Ammon's horn (tissue), 1 donor: Measurements from ENCODE around the gene CKB.
"Not testable (repeated sequence)": the region's sequence is repeated elsewhere in the genome, so short reads cannot be mapped to it uniquely, and the experiment has no call there.

Source experiments
- DNase-seq: peaks from one replicate; pipeline ENCODE4 v3.0.0-alpha.2; 2016; ENCODE audit warnings: low spot score

CKB gene

GRCh38 chr14:103526247-103526913 is 3.8 kb upstream of the CKB start:
- no peak for DNase-seq

DNA sequence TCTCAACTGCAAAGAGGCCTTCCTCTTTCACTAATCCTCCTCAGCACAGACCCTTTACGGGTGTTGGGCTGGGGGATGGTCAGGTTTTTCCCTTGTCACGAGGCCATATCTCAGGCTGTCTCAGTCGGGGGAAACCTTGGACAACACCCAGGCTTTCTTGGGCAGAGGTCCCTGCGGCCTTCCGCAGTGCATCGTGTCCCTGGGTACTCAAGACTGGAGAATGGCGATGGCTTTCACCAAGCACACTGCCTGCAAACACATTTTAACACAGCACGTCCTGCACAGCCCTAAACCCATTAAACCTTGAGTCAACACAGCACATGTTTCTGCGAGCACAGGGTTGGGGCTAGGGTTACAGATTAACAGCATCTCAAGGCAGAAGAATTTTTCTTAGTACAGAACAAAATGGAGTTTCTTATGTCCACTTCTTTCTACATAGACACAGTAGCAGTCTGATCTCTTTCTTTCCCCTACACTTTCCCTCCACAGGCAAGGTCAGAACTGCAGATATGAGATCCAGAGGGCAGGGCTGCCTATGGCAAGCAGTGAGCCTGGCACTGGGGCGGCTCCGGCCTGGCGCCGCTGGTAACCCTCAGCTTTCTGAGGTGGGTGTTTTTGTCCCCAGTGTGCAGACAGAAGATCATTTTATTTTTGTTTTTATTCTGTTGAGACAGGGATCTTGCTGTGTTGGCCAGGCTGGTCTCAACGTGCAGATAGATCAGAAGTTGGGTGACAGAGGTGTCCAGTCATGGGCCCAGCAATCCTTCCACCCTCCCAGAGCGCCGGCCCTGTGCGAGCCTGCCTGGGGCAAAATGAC is 3.0 kb upstream of the CKB start:
- not testable (repeated sequence) for DNase-seq

DNA sequence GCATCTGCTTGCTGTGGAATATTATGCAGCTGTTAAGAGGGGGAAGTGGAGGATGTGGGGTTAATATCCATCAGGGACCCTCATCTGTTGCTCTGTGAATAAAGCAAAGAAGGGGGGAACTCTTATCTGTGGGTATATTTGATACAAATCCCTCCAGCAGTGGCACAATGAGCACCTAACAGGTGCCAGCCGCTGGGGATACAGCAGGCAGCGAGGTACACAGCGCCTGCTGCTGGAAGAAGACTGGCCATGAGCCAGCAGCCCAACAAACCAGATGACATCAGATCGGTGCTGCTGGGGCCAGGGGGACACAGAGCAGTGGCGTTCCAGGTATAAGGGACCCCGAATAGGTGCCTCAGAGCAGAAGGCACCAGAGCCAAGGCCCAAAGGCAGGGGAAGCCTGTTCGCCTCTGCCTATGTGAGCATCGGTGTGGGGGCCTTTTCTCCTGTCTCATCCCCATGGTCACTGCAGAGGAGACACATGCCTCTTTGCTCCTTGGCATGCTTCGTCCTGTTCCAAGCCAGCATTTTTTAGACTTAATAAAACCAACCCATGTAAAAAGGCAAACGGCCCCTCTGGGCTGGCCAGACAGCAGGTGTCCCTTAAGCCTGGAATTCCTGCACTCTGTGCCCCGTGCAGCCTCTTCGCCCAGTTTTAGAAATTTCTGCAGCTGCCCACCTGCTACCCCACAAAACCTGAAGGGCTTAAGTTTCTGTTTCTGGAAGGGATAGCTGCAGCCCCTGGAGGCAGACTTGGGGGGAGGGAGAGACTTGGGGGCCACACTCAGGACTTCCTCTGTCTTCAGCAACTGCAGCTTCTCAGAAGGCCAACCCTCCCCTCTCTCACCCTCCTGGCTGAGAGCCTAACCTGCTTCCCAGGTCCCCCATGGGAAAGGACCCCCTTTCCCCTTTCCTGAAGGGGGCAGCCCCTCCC is 1.6 kb upstream of the CKB start:
- DNase-seq = no peak

DNA sequence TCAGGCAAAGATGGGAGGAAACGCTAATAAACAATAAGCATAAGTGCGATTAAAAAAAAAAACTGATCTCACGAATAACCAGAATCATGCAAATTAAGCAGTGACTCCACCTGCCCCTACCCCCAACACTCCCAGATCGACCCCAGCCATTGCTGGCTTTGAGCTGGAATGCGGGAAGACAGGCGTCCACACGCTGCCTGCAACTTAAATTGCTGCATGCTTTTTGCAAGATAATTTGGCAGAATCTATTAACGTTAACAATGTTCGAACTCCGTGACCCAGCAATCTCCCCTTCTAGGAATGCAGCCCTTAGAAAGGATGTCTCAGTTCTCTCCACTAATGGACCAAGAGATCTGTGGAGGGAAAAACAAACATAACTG is 935 bp upstream of the CKB start:
- DNase-seq = no peak

DNA sequence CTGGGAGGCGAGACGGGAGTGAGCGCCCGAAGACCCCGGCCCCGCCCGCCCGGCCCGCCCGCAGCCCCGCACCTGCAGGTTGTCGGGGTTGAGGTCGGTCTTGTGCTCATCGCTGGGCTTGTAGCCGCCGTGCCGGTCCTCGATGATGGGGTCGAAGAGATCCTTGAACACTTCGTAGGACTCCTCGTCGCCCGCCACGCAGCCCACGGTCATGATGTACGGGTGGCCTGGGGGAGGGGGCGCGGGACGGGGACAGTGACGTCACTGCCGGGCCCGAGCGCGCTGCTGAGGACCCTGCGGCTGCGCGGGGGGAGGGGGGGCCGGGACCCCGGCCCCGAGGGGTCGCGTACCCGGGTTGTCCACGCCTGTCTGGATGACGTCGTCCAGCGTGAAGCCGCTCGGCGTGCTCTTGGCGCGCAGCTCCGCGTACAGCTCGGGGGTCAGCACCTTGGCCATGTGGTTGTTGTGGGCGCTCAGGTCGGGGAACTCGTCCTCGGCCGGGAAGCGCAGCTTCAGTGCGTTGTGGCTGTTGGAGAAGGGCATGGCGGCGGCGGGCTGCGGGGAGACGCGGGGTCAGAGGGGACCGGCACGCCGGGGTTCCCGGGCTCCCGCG is 573 bp downstream of the CKB start:
- no peak for DNase-seq

DNA sequence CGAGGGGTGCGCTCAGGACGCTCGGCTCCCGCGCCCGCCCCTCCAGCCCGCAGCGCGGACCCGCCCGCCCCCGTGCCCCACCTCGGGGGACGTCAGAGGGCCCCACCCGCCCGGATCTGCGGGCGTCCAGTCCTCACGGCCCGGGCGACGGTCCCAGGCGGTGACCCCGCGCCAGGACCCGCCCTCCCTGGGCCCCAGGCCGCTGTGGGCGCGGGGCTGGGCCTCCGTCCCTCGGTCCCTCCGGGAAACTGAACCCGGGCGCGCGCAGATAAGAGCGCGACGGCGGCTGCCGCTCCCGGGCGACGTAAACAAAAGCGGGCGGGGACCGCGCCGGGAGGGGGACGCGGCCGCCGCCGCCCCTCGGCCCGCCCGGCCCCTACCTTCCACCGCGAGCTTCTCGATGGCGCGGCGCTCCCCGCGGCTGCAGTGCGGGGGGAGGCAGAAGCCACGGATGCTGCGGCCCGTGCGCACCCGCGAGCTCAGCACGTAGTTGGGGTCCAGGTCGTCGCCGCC is 1.1 kb downstream of the CKB start:
- no peak for DNase-seq

DNA sequence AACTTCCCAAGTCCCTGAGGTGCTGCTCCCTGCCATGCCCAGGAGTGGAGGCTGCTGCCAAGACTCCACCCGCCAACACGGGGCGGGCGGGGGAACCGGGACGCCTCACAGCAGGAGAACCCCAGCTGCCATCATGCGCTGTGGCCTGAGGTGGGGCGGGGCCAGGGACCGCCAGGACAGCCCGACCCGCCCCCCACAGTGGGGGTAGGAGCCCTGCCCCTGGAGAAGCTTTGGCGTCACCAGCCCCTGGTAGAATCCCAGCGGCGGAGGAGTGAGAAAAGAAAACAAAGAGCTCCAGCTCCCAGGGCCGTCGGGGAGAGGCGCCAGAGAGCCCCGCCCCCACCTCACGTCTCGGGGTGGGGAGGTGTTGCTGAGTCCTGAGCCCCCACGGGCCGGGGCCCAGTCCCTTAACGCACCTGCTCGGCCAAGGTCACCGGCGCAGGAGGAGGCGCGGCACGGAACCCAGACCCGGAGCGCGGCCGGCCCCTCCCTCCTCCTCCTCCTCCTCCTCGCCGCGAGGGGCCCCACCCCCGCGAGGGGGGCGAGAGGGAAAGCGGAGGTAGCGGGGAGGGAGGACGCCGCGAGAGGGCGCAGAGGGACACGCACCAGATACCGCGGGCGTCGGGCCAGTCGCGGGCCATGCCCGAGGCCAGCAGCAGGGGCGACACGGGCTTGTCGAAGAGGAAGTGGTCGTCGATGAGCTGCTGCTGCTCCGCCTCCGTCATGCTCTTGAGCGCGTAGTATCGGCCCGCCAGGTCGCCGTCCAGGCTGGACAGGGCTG is 1.8 kb downstream of the CKB start:
- peak; percentile 87 for DNase-seq

DNA sequence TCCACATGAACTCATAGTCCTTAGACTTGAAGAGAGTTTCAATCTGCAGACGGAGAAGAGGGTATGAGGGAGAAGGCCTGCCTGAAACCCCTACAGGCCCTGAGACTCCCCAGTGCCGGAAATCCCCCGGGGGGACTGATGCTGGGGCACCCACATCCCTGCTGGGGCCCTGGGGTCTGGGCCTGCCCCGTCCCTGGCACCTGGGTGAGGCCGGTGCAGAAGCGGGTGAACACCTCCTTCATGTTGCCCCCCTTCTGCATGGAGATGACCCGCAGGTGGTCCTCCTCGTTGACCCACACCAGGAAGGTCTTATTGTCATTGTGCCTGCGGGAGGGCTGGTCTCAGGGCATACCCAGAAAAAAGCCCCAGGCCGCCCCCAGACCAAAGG is 2.4 kb downstream of the CKB start:
- no peak for DNase-seq

DNA sequence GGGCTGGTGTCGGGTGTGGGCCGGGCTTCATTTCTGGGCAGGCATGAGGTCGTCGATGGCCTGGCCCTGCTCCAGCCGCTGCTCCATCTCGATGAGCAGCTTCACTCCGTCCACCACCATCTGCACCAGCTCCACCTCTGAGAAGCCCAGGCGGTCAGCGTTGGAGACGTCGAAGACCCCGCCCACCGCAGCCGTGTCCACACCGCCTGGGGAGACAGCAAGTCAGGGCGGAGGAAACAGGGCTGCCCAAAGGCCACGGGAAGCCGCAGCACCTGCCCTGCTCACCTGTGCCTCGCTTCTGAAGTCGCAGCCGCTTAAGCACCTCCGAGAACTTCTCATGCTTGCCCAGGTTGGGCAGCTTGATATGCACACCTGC is 2.8 kb downstream of the CKB start:
- no peak for DNase-seq

DNA sequence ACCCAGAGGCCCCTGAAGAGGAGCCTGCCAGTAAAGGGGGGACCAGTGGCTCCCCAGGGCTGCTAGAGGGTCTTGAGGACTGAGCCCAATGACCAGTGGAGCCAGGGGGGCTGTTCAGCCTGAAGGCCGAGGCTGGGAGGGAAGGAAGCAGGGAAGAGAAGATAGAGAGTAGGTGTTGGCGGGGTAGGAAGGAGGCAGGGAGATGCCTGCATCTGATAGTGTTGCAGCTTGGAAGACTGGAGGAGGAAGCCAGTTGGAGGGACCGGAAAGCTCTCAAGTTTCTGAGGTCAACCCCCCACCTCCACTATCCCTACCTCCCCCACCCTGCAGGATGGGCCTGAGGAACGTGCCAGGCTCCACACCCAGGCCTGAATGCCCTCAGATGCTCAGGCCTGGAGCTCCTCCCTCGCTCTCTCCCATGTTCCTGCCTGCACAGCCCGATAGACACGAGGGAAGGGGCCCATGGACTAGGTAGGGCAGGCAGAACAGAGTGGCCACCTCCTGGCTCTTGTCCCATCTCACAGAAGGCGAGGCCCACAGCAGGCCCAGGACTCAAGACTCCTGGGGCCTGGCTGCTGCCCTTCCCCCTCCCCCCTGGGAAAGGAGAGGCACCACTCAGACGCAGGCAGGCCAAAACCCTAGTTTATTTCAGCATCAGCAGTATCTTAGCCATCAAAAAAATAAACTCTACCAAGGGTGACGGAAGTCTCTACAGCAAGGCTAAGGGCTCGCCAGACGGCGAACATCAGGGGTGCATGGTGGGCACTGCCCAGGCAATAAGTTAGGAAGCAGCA is 3.4 kb downstream of the CKB start:
- DNase-seq = no peak

DNA sequence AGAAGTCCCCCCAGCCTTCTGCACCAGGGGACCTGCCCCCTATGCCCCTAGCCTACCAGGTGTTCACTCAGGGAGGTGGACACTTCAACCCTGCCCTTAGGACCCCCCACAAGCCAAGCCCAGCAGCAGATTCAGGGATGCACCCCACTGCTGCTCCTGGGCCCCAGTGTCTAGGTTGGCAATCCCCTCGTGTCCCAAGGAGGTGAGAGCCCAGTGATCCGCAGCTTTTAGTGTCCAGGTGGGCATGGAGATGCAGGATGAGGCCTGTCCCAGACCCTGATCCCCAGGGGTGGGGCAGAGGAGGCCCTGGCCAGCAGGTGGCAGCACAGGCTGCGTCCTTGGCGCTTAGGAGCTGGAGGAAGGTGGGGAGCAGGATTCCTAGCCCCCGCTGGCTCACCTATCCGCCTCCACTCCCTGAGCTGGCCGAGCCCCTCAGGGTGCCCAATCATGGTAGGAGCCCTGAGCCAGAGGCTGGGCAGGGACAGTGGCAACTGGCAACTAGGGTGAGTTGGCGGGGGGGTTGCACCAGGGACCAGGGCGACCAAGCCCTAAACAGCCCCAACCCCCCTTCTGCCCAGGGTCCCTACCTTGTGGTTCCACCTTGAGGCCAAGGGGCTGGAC is 4.1 kb downstream of the CKB start:
- peak; percentile 79 for DNase-seq

- DNase-seq = no peak
Observed at GRCh38 chr14:103517721-103518421, 4.8 kb downstream of the CKB start.

- DNase-seq = no peak
Observed at GRCh38 chr14:103517174-103517566, 5.5 kb downstream of the CKB start.

DNA sequence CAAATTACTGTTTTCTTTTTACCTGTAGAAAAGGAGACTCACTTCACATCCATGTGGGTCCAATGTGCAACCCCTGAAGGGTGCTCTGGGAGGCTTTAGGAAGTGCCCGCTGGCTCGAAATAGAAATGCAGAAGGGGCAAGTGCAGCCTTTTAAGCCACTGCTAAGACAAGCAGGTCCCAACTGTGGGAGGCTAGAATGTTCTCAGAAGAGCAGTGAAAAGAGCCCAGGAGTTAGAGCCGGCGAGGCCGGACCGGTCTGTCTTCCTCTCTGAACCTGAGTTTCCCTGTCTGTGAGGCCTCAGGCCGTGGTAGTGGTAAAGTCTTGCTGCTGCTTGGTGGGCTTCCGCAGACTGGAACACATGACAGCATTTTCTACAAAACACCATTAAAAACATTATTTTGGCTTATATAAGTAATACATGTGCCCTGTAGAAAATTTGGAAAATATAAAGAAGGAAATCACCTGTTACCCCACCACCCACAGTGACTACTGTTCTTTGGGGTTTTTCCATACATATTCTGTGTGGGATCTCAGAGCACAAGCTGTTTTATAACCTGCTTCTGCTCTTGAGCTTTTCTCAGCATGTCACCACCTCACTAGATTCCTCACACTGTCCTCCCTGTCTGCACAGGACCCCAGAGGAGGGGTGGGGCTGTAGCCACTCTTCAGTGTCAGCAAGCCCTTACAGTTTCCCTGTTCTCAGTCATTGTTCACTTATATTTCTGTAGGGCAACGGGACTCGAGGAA is 6.0 kb downstream of the CKB start:
- no peak for DNase-seq

GRCh38 chr14:103514596-103515421 is 7.8 kb downstream of the CKB start:
- DNase-seq = no peak

DNA sequence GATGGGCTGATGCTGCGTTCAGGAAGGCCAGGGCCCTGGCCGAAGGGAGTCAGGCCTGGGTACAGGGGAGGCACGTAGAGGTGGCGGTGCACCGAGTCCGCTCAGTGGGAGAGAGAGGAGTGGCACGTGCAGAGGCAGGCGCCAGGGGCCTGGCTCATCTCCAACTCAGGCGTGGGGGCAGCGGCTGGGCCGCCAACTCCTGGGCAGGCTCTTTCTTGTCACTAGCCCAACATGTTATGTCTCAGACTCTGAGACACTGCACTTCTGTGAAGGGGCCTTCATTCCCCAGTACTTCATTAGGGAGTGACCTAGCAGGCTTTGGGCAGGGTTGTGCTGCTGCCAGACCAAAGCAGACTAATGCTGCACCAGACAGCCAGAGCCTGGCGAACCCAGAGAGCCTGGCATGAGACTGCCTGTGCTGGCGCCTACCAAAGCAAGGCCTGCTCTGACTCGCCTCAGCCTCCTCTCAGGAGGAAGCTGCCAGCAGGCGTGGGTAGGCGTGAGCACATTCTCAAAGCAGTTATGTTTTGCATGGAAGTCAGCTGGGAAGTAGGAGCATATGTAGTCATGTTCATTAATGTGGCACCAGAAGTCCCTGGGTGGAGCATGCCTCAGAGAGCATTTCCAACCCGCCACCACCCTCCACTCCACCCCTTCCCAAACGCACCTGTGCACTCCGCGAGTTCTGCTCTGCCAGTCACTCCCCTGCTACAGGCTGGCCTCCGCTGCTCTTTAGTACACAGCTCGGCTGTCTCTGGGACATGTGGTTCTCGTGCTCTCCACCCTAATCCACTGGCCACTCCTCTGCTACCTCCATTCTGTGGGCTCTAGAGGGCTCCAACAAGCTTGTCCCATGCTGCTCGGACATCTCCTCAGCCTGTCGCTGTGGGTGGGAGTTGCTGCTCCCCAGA is 9.7 kb downstream of the CKB start:
- DNase-seq = peak; percentile 86

GRCh38 chr14:103512180-103512579 is 10.4 kb downstream of the CKB start:
- not testable (repeated sequence) for DNase-seq
